ENCODE measurements around the gene OGA. TPM values are rescaled to one million over a fixed set of nuclear protein-coding genes. Genes with fewer than 3 reads are reported as not detected.

Gene OGA
- polyA plus RNA-seq, 3 donors from 2014 or later, result 32.0 to 57.0 (median 46.6) TPM

DNA sequence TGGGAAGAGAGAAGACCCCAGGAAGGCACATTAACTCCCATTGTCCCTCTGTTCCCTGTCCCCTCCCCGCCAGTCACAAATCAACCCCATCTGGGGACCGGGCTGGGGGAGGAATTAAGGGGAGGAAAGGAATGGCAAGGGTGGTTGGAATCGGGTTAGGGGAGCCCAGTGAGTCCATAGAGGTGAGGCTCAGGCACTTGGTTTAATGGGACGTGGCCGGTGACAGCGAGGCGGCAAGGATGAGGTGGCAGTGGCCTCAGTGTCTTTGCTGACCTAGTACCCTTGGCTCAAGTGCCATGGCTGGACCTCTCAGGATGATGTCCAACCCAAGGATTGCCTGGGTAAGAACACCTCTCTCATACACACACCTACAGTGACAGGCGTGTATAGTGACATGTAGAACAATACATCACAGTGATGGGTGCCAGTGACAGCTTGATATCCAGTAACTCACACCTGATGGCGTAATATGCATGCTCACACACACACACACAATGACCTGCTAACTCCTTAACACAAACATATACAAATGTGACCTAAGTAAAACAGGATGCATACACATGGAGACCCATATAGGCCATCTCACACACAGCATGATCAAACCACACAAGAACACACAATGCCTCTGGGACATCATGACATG is 13.0 kb upstream of the OGA start:
- H3K27me3 Mint-ChIP-seq (ENCODE audit: low read depth in 3 of 3), result peaks cover 13 to 22% (median 20%) of the 10 kb centered on the region in 3 donors
- H3K36me3 Mint-ChIP-seq, result peaks cover 0 to 4% (median 0%) of the 10 kb centered on the region in 3 donors
- peaks cover 0 to 2% (median 0%) of the 10 kb centered on the region in 6 donors for H3K9me3 Mint-ChIP-seq
- H3K4me1 Mint-ChIP-seq, result peaks cover 31 to 44% of the 10 kb centered on the region in 2 donors
- peak overlapping the region; percentile 85 to 91 (median 88) for H3K4me3 Mint-ChIP-seq
- DNase-seq, result no peak
- H3K27ac Mint-ChIP-seq, result peak overlapping the region; percentile 85 to 98 (median 93)

DNA sequence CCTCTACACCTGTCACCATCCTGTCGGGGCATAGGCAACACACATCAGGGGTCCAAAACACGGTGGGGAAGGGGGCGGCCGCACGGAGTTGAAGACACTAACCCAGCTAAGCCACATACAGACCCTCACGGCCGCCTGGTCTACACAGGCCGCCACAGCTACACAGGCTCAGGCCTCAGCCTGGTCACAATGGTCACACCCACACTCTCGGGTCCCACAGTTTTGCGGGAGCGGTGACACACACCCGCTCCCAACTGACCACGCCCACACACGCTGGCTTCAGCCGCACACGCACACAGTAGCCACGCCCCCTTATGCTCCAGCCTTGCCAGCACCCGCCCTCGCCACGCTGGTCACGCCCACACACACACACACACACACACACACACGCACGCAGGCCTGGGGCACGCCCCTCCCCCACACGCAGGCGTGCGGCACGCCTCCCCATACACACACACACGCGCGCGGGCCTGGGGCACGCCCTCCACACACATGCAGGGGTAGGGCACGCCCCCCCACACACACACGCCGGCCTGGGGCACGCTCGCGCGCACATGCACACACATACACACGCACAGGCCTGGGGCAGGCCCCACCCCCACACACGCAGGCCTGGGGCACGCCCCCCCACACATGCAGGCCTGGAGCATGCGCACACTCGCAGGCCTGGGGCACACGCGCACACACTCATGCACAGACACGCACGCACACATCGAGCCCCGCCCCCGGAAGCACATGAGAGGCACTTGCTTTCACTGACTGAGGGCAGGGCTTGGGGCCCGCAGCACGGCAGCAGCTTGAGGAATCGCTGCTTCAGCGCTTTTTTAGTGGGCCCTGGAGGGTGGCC is 12.3 kb upstream of the OGA start:
- H3K9me3 Mint-ChIP-seq, result peaks cover 0 to 2% (median 0%) of the 10 kb centered on the region in 6 donors
- peaks cover 13 to 22% (median 20%) of the 10 kb centered on the region in 3 donors for H3K27me3 Mint-ChIP-seq (ENCODE audit: low read depth in 3 of 3)
- H3K4me1 Mint-ChIP-seq, result peaks cover 31 to 42% of the 10 kb centered on the region in 2 donors
- H3K4me3 Mint-ChIP-seq, result peak overlapping the region; percentile 85 to 91 (median 88)
- peak; percentile 85 to 90 (median 89) for DNase-seq
- H3K36me3 Mint-ChIP-seq, result peaks cover 0 to 4% (median 0%) of the 10 kb centered on the region in 3 donors
- H3K27ac Mint-ChIP-seq, result peak overlapping the region; percentile 85 to 98 (median 93)

DNA sequence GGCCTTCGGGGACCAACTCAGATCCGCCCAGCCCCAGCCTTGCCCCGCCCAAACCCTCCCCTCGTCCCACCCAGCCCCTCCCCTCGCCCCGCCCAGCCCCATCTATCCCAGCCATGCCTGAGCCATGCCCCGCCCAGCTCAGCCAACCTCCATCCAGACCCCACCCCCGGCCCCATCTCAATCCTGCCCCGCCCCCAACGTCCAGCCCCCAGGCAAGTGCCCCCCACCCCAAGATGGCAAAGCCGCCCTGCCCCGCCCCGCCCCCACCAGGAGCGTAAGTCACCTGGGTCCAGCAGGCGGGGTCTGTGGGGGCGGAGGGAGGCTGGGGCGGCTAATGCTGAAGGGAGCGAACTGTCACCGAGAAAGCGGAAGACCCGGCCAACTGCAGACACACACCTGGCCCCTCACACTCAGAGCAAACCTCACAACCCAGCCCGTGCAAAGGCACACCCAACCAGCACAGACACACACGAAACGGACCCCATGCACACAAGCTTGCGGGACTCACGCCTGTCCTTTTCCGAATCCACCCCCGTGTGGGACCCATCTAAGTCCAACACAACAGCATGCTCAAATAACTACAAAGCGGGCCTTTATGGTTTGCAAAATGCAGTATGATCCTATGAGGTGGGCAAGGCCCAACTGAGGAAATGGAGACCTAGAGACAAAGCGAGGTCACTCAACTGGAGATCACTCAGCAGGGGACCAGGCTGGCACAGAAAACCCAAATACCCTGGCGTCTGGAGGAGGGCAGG is 11.5 kb upstream of the OGA start:
- H3K27me3 Mint-ChIP-seq (ENCODE audit: low read depth in 3 of 3), result peaks cover 11 to 22% (median 20%) of the 10 kb centered on the region in 3 donors
- peaks cover 27 to 40% of the 10 kb centered on the region in 2 donors for H3K4me1 Mint-ChIP-seq
- H3K36me3 Mint-ChIP-seq, result peaks cover 0 to 4% (median 0%) of the 10 kb centered on the region in 3 donors
- DNase-seq, result peak; percentile 48 to 55 (median 48)
- H3K4me3 Mint-ChIP-seq, result peak overlapping the region; percentile 85 to 91 (median 88)
- peaks cover 0 to 2% (median 0%) of the 10 kb centered on the region in 6 donors for H3K9me3 Mint-ChIP-seq
- H3K27ac Mint-ChIP-seq, result peak overlapping the region; percentile 85 to 98 (median 93)

DNA sequence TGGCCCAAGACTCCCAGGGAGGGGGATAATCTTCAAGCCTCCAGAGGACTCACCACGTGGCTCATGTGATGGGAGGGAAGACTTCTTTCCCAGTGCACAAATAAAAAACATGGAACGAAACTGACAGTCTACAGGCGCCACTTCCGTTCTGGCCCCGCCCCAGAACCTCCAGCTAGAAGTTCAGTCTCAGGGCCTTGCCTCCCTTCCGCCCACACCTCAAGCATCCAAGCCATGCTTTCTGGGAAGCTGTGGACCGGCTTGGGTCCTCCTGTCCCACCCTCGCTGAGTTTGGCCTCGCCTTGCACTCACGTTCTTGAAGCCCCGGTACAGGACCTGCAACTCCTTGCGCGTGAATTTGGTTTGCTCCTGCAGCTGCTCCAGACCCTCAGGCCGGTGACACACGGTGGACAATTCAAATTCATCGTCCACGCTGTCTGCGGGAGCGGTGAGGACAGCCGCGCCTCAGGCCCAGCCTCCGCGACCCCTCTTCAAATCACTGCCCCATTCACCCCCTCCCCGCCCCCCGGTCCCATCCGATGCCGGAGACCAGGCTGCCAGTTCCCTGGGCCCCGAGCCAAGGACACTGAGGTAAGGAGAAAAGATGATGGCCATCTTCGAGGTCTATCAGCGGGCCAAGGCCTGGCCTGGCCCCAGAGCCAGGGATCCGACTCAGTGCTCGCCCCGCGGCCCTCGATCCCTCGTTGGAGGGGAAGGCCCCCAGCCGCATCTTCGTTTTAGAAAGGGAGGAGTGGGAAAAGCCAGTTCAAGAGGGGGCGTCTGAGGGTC is 10.7 kb upstream of the OGA start:
- Mint-ChIP-seq H3K36me3 (peaks cover 0 to 4% (median 0%) of the 10 kb centered on the region in 3 donors), H3K27me3 (ENCODE audit: low read depth in 3 of 3) (peaks cover 11 to 22% (median 20%) of the 10 kb centered on the region in 3 donors), H3K4me3 (peak overlapping the region in 1 of 5 donors; percentile 17), H3K27ac (no peak overlapping the region), H3K4me1 (peaks cover 25 to 37% of the 10 kb centered on the region in 2 donors), H3K9me3 (peaks cover 0 to 2% (median 0%) of the 10 kb centered on the region in 6 donors)
- no peak for DNase-seq

DNA sequence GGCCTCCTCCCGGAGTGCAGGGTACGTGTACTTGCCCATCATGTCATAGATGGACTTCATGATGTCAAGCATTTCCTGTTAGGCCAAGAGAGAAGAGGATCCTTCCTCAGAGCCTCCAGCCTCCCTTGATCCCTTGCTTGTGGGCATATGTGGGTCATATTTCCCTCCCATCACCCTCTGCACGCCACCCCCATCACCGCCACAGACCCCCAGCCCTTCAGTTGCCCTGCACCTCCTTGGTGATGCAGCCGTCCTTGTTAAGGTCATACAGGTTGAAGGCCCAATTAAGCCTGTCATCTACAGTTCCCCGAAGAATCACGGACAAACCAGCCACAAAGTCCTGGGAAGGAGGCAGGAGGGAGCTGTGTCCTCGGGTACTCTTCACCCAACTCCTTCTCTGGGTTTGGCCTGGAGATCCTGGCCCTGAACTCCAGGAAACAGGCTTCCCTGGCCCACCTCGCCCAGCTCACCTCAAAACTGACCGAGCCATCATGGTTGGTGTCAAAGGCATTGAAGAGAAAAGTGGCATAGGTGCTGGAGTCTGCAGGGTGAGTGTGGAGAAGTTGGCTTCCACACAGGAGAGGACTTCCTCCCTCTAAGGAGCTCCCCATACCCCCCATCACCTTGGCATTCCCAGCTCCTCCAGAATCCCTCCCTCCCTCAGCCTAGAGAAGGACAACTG is 9.8 kb upstream of the OGA start:
- Mint-ChIP-seq H3K27me3 (ENCODE audit: low read depth in 3 of 3) (peaks cover 10 to 22% (median 18%) of the 10 kb centered on the region in 3 donors), H3K4me3 (peak overlapping the region in 4 of 5 donors; percentile 10 to 60 (median 36)), H3K27ac (peak overlapping the region in 3 of 6 donors; percentile 43 to 77 (median 62)), H3K4me1 (peaks cover 21 to 34% of the 10 kb centered on the region in 2 donors), H3K36me3 (peaks cover 0 to 4% (median 0%) of the 10 kb centered on the region in 3 donors), H3K9me3 (peaks cover 0 to 2% (median 0%) of the 10 kb centered on the region in 6 donors)
- no peak for DNase-seq

DNA sequence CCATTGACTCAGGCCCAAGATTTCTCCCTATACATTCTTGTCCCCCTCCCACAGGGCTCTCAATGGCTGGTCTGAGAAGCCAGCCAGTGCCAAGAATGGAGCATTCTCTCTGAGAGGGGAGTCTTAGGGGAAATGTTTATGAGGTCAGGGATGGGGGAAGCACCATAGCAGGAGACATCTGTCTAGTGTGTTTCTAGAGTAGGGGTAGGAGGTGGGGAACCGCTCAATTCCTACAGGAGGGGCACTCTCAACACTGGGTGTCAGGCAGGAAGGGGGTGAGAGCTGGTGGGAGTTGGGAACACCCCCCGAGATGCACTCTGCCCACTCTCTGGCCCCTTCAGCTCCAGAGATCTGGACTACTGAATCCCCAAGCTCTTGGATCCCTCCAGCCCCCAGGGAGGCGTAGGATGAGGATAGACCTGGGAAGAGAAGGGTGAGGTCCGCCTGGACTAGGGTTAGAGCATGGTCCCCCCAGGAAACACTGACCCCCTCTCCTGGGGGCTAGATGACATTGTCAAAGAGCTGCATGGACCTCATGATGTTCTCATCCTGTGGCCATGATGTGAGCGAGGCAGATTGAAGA is 8.7 kb upstream of the OGA start:
- Mint-ChIP-seq H3K4me1 (peaks cover 21 to 31% of the 10 kb centered on the region in 2 donors), H3K27ac (peak overlapping the region in 1 of 6 donors; percentile 37), H3K9me3 (peaks cover 0 to 2% (median 0%) of the 10 kb centered on the region in 6 donors), H3K4me3 (peak overlapping the region in 3 of 5 donors; percentile 1 to 60 (median 50)), H3K27me3 (ENCODE audit: low read depth in 3 of 3) (peaks cover 9 to 21% (median 18%) of the 10 kb centered on the region in 3 donors), H3K36me3 (peaks cover 0 to 8% (median 0%) of the 10 kb centered on the region in 3 donors)
- no peak for DNase-seq

DNA sequence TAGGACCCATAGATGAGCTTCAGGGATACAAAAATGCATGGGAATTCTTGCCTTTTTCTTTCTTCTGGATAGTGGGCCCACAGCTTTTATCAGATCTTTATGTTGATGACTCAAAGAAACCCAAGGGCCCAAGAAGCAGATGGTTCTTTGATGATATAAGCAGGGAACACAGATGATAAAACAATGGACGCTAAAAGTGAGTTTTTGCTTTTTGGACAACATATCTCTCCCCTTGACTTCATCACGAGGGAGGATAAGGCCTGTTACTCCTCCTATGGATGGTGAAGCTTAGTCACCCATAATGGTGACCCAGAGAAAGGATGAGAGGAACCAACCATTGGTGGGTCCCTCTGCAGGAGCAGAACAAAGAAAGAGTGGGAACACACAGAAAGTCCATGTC is 6.5 kb upstream of the OGA start:
- Mint-ChIP-seq H3K4me3 (no peak overlapping the region), H3K27ac (no peak overlapping the region)
- no peak for DNase-seq

DNA sequence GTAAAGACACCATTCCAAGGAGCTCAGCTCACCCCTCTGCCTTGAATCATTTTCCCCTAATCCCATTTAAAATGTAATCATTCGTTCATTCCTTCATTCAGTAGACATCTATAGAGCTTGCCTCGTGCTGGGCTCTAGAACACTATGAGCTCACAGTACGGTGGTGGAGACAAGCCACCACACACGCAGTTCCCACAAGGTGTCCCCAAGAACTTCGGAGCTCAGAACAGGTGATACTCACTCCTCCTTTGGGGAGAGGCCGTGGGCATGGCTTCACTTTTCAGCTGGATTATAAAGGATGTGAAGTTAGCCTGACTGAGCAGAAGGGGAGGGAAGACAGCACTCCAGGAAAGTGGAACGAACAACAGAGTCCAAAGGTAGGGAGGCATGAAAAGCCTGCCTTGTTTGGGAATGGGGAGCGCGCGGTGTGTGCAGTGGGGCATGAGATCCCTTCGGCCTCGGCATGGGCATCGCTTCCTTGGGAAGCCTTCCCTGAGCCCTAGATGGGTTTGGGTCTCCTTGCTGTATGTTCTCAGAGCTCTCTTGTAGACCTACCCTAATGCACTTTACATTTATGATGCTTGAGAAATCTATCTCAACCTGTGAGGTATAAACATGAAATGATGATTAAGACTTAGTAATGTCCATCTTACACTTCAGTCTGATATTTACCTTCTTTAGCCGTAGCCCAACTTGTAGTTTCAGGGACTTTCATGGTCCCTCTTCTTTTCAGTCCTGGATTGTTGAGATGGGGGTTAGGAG is 809 bp upstream of the OGA start:
- DNase-seq, result no peak
- H3K36me3 Mint-ChIP-seq, result peaks cover 0 to 8% (median 0%) of the 10 kb centered on the region in 3 donors
- H3K9me3 Mint-ChIP-seq, result no peaks in the 10 kb centered on the region
- H3K4me3 Mint-ChIP-seq, result peak overlapping the region; percentile 94 to 100 (median 98)
- H3K4me1 Mint-ChIP-seq, result peaks cover 44 to 46% of the 10 kb centered on the region in 2 donors
- peak overlapping the region; percentile 91 to 99 (median 95) for H3K27ac Mint-ChIP-seq
- H3K27me3 Mint-ChIP-seq (ENCODE audit: low read depth in 3 of 3), result peaks cover 10 to 22% (median 14%) of the 10 kb centered on the region in 3 donors

More for the DNA sequence above, 6.5 kb upstream of the OGA start:
- H3K4me1 Mint-ChIP-seq, result peaks cover 2 to 17% of the 10 kb centered on the region in 2 donors
- no peaks in the 10 kb centered on the region for H3K9me3 Mint-ChIP-seq
- H3K27me3 Mint-ChIP-seq (ENCODE audit: low read depth in 3 of 3), result peaks cover 0 to 3% (median under 1%) of the 10 kb centered on the region in 3 donors
- peaks cover 0 to 12% (median 0%) of the 10 kb centered on the region in 3 donors for H3K36me3 Mint-ChIP-seq

DNA sequence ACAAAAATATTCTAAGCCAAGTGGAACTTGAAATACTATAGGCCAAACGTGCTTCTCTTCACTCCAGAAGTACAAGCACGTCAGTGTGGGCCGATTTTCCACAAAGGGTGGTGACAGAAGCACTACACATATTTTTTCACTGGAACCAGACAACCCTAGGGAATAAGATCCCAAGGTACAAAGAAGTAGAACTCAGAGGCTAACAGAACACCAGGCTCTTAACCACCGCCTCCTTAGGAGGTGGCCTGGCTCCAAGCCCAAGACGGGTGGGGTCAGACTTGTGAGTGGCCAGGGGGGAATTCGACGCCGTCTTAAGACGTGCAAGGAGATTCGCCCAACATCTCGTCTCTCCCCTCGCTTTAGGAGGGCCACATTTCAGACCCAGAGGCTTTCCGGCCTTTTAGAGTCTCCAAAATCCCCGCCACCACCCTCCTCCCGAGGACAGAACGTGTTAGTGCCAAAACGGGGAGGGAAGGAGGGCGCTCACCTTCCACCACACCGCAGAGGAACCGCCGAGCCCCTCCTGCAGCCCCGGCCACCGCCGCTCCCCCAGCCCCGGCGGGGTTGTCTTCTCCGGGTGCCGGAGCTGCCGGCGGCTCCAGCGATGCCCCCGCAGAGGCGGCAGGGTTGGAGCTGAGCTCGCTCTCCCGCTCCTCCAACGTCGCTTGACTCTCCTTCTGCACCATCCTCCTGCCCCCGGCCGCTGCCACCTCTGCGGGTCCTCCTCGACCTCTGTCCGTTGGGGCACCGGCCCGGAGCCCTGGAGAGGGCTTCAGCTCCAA is 716 bp downstream of the OGA start:
- peaks cover 10 to 22% (median 14%) of the 10 kb centered on the region in 3 donors for H3K27me3 Mint-ChIP-seq (ENCODE audit: low read depth in 3 of 3)
- no peak for DNase-seq
- H3K9me3 Mint-ChIP-seq, result no peaks in the 10 kb centered on the region
- H3K4me3 Mint-ChIP-seq, result peak overlapping the region; percentile 94 to 100 (median 98)
- H3K27ac Mint-ChIP-seq, result peak overlapping the region; percentile 91 to 99 (median 95)
- peaks cover 0 to 6% (median 2%) of the 10 kb centered on the region in 3 donors for H3K36me3 Mint-ChIP-seq
- peaks cover 59 to 61% of the 10 kb centered on the region in 2 donors for H3K4me1 Mint-ChIP-seq

DNA sequence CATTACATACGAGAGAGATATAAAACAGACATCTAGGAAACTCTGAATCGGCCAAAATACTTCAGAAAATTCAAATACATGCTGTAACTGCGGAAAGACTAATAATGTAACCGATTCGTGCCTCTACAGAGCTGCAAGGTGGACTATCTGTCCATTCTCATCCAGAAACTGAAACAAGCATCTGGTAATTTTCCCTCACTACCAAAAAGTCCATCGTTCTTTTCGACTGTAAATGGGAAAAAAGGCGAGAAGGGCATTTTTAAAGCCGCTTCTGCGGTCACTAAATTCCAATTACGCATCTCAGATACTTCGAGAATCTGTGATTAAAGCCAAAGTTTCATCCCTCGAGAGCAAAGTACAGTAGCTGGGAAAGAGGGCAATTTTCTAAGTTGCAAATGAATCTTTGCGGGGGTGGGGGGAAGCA is 1.3 kb downstream of the OGA start:
- peaks cover 10 to 22% (median 14%) of the 10 kb centered on the region in 3 donors for H3K27me3 Mint-ChIP-seq (ENCODE audit: low read depth in 3 of 3)
- H3K36me3 Mint-ChIP-seq, result peaks cover 0 to 4% (median 3%) of the 10 kb centered on the region in 3 donors
- peak overlapping the region; percentile 94 to 100 (median 98) for H3K4me3 Mint-ChIP-seq
- H3K9me3 Mint-ChIP-seq, result no peaks in the 10 kb centered on the region
- peaks cover 64 to 65% of the 10 kb centered on the region in 2 donors for H3K4me1 Mint-ChIP-seq
- H3K27ac Mint-ChIP-seq, result peak overlapping the region; percentile 70 to 99 (median 88)
- no peak for DNase-seq
